Measurements from ENCODE around the gene MED8. TPM values are rescaled to one million over a fixed set of nuclear protein-coding genes. Genes with fewer than 3 reads are reported as not detected.

The MED8 gene
- total and polyA plus RNA-seq, 10 of the 15 experiments (the other 5 are each of a cell fraction or from before 2014, with no cell fraction given) = 20.2 to 61.7 (median 39.5) TPM

DNA sequence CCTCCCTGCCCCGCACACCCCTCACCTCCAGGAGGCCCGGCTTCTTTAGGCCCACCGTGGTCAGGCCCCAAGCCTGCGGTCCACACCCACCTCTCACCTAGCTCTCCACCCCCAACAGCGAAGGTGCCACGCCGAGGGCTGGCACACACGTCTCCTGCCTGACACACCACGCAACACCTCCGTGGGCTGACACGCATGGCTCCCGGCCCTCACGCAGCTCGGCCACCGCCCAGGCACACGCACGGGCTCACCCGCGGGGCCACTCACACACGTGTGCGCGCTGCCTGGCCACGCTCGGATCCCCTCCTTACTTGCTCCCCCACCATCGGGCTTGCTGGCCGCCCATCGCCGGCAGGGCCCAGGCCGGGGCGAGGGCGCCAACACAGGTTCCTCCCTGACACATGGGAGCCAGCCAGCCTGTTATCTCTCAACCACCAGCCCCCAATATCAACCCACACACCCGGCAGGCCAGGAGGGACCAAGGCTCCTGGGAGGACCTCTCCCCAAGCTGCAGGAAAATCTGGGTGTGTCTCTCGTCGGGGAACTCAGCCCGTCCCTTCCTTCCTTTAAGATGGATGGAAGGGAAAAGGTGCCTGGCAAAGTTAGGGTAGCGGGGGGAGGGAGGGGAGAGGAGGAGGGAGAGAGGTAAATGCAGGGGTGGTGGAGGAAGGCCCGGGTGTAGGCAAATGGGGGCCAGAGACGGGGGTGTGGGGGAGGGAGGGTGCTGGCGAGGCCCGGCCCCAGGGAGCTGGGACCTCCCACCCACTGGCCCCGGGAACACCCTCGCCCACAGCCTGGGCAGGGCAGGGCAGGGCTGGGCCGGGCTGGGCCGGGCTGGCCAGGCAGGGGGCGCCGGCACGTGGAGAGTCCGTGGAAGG lies 22.3 kb downstream of the MED8 start:
- TF ChIP-seq TCF7 (IDR thresholded peaks at IDR 0.05; ENCODE audit: borderline replicate concordance) = no peak
- 0 out of 2 replicates have a peak, but pooled peaks have one; percentile 6 for TF ChIP-seq YY1 (IDR thresholded peaks at IDR 0.05; ENCODE audit: low read depth, low read length)
- TF ChIP-seq ESRRA (IDR thresholded peaks at IDR 0.05; ENCODE audit: low read length) = no peak
- no peak for TF ChIP-seq STAT1 (conservative IDR thresholded peaks at IDR 0.05)
- TF ChIP-seq IKZF1 (conservative IDR thresholded peaks at IDR 0.05) = peak; percentile 23; the same call in 1 of the 2 replicates
- TF ChIP-seq BHLHE40 (IDR thresholded peaks at IDR 0.05; ENCODE audit: borderline replicate concordance in 1 of 2, low read depth in 2 of 2, low read length in 1 of 2) = peak in 1 of 2 experiments; percentile 71; a peak in 1 of 4 replicates
- 0 out of 2 replicates have a peak, but pooled peaks have one; percentile 67 for TF ChIP-seq LARP7 (IDR thresholded peaks at IDR 0.05)
- TF ChIP-seq FOXM1 (IDR thresholded peaks at IDR 0.05; ENCODE audit: low read depth, low read length) = no peak
- peak; percentile 71 for TF ChIP-seq MYC (IDR thresholded peaks at IDR 0.05; ENCODE audit: insufficient read depth, insufficient read length, insufficient replicate concordance, low read length, severe bottlenecking)
- TF ChIP-seq IRF4 (IDR thresholded peaks at IDR 0.05; ENCODE audit: low read depth, low read length) = no peak
- peak; percentile 58; the same call in 1 of the 2 replicates for TF ChIP-seq GATAD2B (conservative IDR thresholded peaks at IDR 0.05; ENCODE audit: low read depth)
- TF ChIP-seq, protein P1, sequence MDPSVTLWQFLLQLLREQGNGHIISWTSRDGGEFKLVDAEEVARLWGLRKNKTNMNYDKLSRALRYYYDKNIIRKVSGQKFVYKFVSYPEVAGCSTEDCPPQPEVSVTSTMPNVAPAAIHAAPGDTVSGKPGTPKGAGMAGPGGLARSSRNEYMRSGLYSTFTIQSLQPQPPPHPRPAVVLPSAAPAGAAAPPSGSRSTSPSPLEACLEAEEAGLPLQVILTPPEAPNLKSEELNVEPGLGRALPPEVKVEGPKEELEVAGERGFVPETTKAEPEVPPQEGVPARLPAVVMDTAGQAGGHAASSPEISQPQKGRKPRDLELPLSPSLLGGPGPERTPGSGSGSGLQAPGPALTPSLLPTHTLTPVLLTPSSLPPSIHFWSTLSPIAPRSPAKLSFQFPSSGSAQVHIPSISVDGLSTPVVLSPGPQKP (IDR thresholded peaks at IDR 0.05; ENCODE audit: low read depth, low read length) = no peak
- peak in 1 of 2 experiments; percentile 70; a peak in 2 of 3 replicates for TF ChIP-seq EGR1 (IDR thresholded peaks at IDR 0.05; ENCODE audit: borderline replicate concordance in 1 of 2, low read depth in 2 of 2, low read length in 2 of 2)
- TF ChIP-seq, protein P2, sequence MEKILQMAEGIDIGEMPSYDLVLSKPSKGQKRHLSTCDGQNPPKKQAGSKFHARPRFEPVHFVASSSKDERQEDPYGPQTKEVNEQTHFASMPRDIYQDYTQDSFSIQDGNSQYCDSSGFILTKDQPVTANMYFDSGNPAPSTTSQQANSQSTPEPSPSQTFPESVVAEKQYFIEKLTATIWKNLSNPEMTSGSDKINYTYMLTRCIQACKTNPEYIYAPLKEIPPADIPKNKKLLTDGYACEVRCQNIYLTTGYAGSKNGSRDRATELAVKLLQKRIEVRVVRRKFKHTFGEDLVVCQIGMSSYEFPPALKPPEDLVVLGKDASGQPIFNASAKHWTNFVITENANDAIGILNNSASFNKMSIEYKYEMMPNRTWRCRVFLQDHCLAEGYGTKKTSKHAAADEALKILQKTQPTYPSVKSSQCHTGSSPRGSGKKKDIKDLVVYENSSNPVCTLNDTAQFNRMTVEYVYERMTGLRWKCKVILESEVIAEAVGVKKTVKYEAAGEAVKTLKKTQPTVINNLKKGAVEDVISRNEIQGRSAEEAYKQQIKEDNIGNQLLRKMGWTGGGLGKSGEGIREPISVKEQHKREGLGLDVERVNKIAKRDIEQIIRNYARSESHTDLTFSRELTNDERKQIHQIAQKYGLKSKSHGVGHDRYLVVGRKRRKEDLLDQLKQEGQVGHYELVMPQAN (conservative IDR thresholded peaks at IDR 0.05) = peak; percentile 69; the same call in 1 of the 2 replicates
- 0 out of 2 replicates have a peak, but pooled peaks have one; percentile 18 for TF ChIP-seq RB1 (IDR thresholded peaks at IDR 0.05; ENCODE audit: borderline replicate concordance)
- TF ChIP-seq POLR2A (IDR thresholded peaks at IDR 0.05; ENCODE audit: low read depth, low read length) = peak; percentile 77
- TF ChIP-seq RUNX3 (IDR thresholded peaks at IDR 0.05; ENCODE audit: low read length) = no peak
- 0 out of 2 replicates have a peak, but pooled peaks have one; percentile 12 for TF ChIP-seq HDGF (IDR thresholded peaks at IDR 0.05)
- TF ChIP-seq FOXK2 (IDR thresholded peaks at IDR 0.05) = no peak
- 0 out of 2 replicates have a peak, but pooled peaks have one; percentile 10 for TF ChIP-seq SIN3A (IDR thresholded peaks at IDR 0.05; ENCODE audit: low read depth, low read length)
- peak; percentile 69; the same call in 1 of the 2 replicates for TF ChIP-seq MXI1 (IDR thresholded peaks at IDR 0.05; ENCODE audit: low read depth, low read length)
- H3K9me3 ChIP-seq (replicated peaks; ENCODE audit: control insufficient read depth, insufficient read depth, low read length) = no peaks in the 10 kb centered on the region
- peak overlapping the region; percentile 78 for H2AFZ ChIP-seq (ENCODE audit: control insufficient read depth, low read depth, low read length)
- RAD21 ChIA-PET (ENCODE audit: unreplicated experiment) = interaction anchor here (1.0 to 3.0 kb wide), 9 partner anchors 9 to 529 kb away, joined by 3 to 15 read pairs (median 4); partner anchors contain the start of genes CDC20, MED8 and SZT2
- 4% methylated on average over 40 of the region's 48 CpGs for WGBS (ENCODE audit: insufficient coverage, insufficient replicate concordance, low lambda C conversion rate, missing lambda C conversion rate)
- DNase-seq (ENCODE audit: low read depth, low spot score) (no peak), ATAC-seq (peak; percentile 71), FAIRE-seq (no peak)
- peak overlapping the region; percentile 96 for H3K9ac ChIP-seq (ENCODE audit: control insufficient read depth, insufficient read depth, low read length)
- BruUV-seq (replicated peaks) = TSS peak; percentile 51
- in situ Hi-C loops (cut with MboI) = no loop called here
- peak overlapping the region; percentile 100 for H3K4me3 ChIP-seq
- H3K36me3 ChIP-seq (ENCODE audit: control insufficient read depth in 2 of 2, insufficient read depth in 2 of 2, low read length in 1 of 2) = peaks cover 10 to 14% of the 10 kb centered on the region in 2 experiments
- peak overlapping the region; percentile 95 for H3K27ac ChIP-seq (ENCODE audit: control insufficient read depth, insufficient read depth)
- CTCF ChIA-PET = interaction anchor here (1.0 to 2.6 kb wide), 8 partner anchors 9 to 140 kb away, joined by 3 to 16 read pairs (median 4); partner anchors contain the start of genes CDC20, HYI, MED8 and SZT2
- SMC1A ChIA-PET (ENCODE audit: uncharacterized antibody, unreplicated experiment) = interaction anchor here (0.8 to 5.0 kb wide), 9 partner anchors 9 to 157 kb away, joined by 3 to 24 read pairs (median 6); partner anchors contain the start of genes CDC20 and SZT2
- no peaks in the 10 kb centered on the region for H4K20me1 ChIP-seq (ENCODE audit: control insufficient read depth, insufficient read depth)
- H3K27me3 ChIP-seq (replicated peaks in 1 of 2; ENCODE audit: control insufficient read depth in 2 of 2, insufficient read depth in 2 of 2, low read length in 1 of 2) = no peaks in the 10 kb centered on the region
- H3K4me1 ChIP-seq (ENCODE audit: control insufficient read depth, insufficient read depth, low read length) = peaks cover 8% of the 10 kb centered on the region
- POLR2A ChIA-PET = interaction anchor here (0.5 to 2.5 kb wide), 10 partner anchors 9 to 948 kb away, joined by 3 to 25 read pairs (median 5); partner anchors contain the start of genes CDC20, HYI, MED8 and SZT2
- peaks cover 38% of the 10 kb centered on the region for H3K79me2 ChIP-seq (ENCODE audit: control insufficient read depth, insufficient read depth, low read length)
- H3K4me2 ChIP-seq (ENCODE audit: control insufficient read depth, insufficient read depth) = peak overlapping the region; percentile 94
- intact Hi-C loops (cut with micrococcal nuclease; ENCODE audit: unreplicated experiment) = loop anchor here (5.0 kb wide), 1 partner anchor 70 kb away; no protein-coding TSS in a partner anchor
